KMS-11 (cell line): ENCODE data around the gene PERCC1.

Experiments used
- H2AFZ ChIP-seq: fragments of 200-600 bp; sonication (generic); 2 replicates; pipeline ENCODE4 v1.6.1; 2016; ENCODE audit warnings: antibody characterized with exemption, mixed run types, low read depth
- H3K27ac ChIP-seq: fragments of 200-600 bp; sonication (generic); 2 replicates; pipeline ENCODE4 v1.6.1; 2016; ENCODE audit warnings: mild to moderate bottlenecking, mixed run types
- H3K27me3 ChIP-seq: fragments of 200-600 bp; sonication (generic); 2 replicates; pipeline ENCODE4 v1.6.1; 2017; ENCODE audit warnings: mild to moderate bottlenecking, low read depth, mixed run types, moderate library complexity; ENCODE audit not compliant: insufficient read depth
- H3K36me3 ChIP-seq: fragments of 200-600 bp; sonication (generic); 2 replicates; pipeline ENCODE4 v1.6.1; 2017; ENCODE audit warnings: mild to moderate bottlenecking, mixed run types; ENCODE audit not compliant: insufficient read depth
- H3K4me1 ChIP-seq: fragments of 200-600 bp; sonication (generic); 2 replicates; pipeline ENCODE4 v1.6.1; 2016; ENCODE audit warnings: mild to moderate bottlenecking, low read depth, mixed run types; ENCODE audit not compliant: poor library complexity, severe bottlenecking
- H3K4me2 ChIP-seq: fragments of 200-600 bp; sonication (generic); 2 replicates; pipeline ENCODE4 v1.7.0; 2016; ENCODE audit warnings: mild to moderate bottlenecking, mixed run types
- H3K4me3 ChIP-seq: fragments of 200-600 bp; sonication (generic); IDR thresholded peaks from 2 replicates; pipeline ENCODE4 v1.6.1; 2017; ENCODE audit warnings: low read depth, low read length, mixed read lengths; ENCODE audit not compliant: insufficient read depth
- H3K79me2 ChIP-seq: fragments of 200-600 bp; sonication (generic); 2 replicates; pipeline ENCODE4 v1.6.1; 2016; ENCODE audit warnings: low read depth, mixed run types; ENCODE audit not compliant: insufficient read depth
- H3K9ac ChIP-seq: fragments of 200-600 bp; sonication (generic); 2 replicates; pipeline ENCODE4 v1.6.1; 2016; ENCODE audit warnings: mild to moderate bottlenecking, mixed run types
- H4K20me1 ChIP-seq: fragments of 200-600 bp; sonication (generic); 2 replicates; pipeline ENCODE4 v1.6.1; 2016; ENCODE audit warnings: mild to moderate bottlenecking, mixed run types; ENCODE audit not compliant: insufficient read depth
- TF ChIP-seq, protein P1 (sequence below): fragments of 200-600 bp; sonication (generic); conservative IDR thresholded peaks from 2 replicates; pipeline ENCODE4 v1.6.1; 2017; ENCODE audit warnings: low read depth, mild to moderate bottlenecking, antibody characterized with exemption, low read length, moderate library complexity, mixed read lengths

Gene PERCC1

DNA sequence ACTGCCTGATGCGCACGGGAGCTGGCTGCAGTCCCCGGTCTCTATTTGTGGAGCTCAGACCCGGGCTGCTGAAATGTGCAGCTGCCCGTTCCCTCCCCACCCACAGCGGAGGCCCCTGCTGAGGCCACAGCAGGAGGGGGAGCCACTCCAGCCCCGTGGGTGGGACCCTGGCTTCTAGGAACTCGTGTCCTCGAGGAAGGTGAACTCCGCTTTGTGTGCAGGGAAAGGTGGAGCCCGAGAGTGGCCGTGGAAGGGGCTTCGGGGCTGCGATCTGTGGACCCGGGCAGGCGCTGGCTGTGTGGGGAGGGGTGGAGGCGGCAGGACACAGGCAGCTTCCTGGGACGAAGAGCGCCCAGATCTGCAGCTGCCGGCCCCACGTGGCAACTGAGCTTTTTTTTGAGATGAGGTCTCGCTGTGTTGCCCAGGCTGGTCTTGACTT, 10.5 kb downstream of the PERCC1 start:
- Histone ChIP-seq H3K36me3 (no peaks in the 10 kb centered on the region), H3K79me2 (no peaks in the 10 kb centered on the region), H3K27ac (no peak overlapping the region), H4K20me1 (no peaks in the 10 kb centered on the region), H3K9ac (no peak overlapping the region), H3K4me2 (no peak overlapping the region), H3K4me1 (no peaks in the 10 kb centered on the region), H2AFZ (no peak overlapping the region), H3K27me3 (peaks cover 52% of the 10 kb centered on the region), H3K4me3 (no peak overlapping the region)
- TF ChIP-seq, protein P1, sequence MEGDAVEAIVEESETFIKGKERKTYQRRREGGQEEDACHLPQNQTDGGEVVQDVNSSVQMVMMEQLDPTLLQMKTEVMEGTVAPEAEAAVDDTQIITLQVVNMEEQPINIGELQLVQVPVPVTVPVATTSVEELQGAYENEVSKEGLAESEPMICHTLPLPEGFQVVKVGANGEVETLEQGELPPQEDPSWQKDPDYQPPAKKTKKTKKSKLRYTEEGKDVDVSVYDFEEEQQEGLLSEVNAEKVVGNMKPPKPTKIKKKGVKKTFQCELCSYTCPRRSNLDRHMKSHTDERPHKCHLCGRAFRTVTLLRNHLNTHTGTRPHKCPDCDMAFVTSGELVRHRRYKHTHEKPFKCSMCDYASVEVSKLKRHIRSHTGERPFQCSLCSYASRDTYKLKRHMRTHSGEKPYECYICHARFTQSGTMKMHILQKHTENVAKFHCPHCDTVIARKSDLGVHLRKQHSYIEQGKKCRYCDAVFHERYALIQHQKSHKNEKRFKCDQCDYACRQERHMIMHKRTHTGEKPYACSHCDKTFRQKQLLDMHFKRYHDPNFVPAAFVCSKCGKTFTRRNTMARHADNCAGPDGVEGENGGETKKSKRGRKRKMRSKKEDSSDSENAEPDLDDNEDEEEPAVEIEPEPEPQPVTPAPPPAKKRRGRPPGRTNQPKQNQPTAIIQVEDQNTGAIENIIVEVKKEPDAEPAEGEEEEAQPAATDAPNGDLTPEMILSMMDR: no peak

DNA sequence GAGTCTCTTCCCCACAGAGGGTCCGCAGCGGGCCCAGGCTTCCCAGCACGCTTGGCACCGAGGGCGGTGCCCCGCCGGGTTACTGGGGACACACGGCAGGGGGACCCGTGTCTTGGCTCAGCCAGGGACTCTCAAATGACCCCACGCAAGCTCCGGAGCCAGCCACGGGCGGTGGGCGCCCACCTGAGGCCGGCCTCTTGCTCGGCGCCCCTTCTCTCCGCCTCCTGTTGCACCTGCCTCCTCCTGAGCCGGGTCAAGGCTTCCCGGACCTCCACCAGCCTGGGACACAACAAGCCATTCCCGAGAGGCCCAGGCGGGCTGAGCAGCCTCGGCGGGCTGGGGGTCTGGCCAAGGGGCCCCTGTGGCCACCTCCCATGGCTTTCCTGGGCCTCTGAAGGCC, 11.8 kb downstream of the PERCC1 start:
- no peaks in the 10 kb centered on the region for H3K79me2 ChIP-seq
- peaks cover 41% of the 10 kb centered on the region for H3K27me3 ChIP-seq
- no peak overlapping the region for H3K9ac ChIP-seq
- H3K4me3 ChIP-seq: no peak overlapping the region
- H3K4me1 ChIP-seq: no peaks in the 10 kb centered on the region
- TF ChIP-seq, protein P1: no peak
- no peaks in the 10 kb centered on the region for H3K36me3 ChIP-seq
- no peak overlapping the region for H3K27ac ChIP-seq
- no peaks in the 10 kb centered on the region for H4K20me1 ChIP-seq
- H3K4me2 ChIP-seq: no peak overlapping the region
- H2AFZ ChIP-seq: no peak overlapping the region

DNA sequence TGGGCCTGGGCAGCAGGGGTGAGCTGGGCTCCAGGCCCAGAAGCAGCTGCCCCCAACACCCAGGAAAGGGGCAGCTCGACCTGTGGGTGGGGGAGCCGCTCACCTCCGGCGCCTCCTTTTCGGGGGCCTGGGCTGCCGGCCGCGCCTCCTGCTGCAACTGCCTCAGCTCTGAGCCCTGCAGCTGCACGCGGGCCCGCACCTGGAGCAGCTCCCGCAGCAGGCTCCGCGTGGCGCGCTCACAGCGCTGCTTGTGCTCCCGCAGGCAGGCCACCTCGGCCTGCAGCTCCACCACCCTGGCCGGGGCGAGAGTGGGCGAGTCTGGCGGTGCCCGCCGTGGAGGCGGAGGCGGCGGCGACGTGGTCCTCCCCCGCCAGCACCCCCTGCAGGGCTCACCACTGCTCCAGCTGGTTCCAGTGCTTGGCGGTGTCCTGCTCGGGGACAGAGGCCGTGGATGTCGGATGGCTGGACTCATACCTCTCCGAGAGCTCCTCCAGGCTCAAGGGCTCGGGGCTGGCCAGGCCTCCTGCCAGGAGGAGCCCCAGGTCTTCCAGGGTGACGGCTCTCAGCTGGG, 12.6 kb downstream of the PERCC1 start:
- no peaks in the 10 kb centered on the region for H4K20me1 ChIP-seq
- no peak overlapping the region for H2AFZ ChIP-seq
- H3K27me3 ChIP-seq: peaks cover 34% of the 10 kb centered on the region; the same call in 1 of the 2 replicates
- H3K4me3 ChIP-seq: no peak overlapping the region
- no peak overlapping the region for H3K4me2 ChIP-seq
- no peak overlapping the region for H3K9ac ChIP-seq
- no peak overlapping the region for H3K27ac ChIP-seq
- H3K4me1 ChIP-seq: no peaks in the 10 kb centered on the region
- H3K36me3 ChIP-seq: no peaks in the 10 kb centered on the region
- no peaks in the 10 kb centered on the region for H3K79me2 ChIP-seq
- TF ChIP-seq, protein P1: no peak

DNA sequence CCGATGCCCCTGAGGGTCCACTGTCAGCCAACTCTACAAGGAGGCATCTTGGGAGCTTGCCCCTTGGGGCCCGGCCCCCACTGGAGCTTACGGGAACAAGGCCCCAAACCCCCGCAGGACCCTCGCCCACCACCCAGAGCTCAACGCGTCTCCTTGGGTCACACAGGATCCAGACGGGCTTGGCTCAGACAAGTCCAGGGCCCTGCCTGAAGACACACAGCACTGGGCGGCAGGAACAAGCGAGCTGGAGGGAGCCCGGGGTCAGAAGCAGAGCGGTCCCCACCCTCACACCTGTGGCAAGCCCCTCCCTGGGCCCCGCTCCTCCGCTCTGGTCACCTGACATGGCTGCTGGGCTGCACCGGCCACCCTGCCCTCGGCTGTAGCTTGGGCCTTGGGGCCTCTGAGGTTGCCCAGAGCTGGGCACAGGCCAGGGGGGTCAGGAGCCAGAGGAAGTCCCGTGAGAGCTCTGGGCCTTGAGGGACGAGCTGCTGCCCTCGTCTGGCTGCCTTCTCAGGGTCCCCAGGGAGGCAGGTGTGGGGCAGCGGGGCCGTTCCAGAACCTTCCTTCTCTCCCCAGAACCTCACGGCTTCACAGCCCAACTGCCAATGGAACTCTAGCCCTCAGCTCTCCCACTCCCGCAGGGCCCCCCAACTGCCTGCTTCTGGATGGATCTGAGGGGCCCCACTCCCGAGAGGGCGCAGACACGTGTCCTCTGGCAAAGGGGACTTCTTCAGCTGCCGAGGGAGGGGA, 13.3 kb downstream of the PERCC1 start, which contains the start of gene CCDC154:
CCDC154 (minus strand) TSS at position 577 of the 750 bp plus-strand sequence; CDS start at position 343, 234 bp downstream.
- Histone ChIP-seq H2AFZ (no peak within 1 kb of the TSS), H3K79me2 (no peaks in the 10 kb centered on the region), H4K20me1 (no peaks in the 10 kb centered on the region), H3K27me3 (peaks cover 30% of the 10 kb centered on the region; the same call in 1 of the 2 replicates), H3K4me2 (no peak within 1 kb of the TSS), H3K4me1 (no peaks in the 10 kb centered on the region), H3K9ac (no peak within 1 kb of the TSS), H3K27ac (no peak within 1 kb of the TSS), H3K36me3 (no peaks in the 10 kb centered on the region), H3K4me3 (no peak within 1 kb of the TSS)
- TF ChIP-seq, protein P1: no peak
